HG02642 (cell line): ENCODE results near the gene CTPS2.
A peak's percentile ranks its signal among the peaks of the same experiment; 100 is the strongest.
"Not testable (repeated sequence)": the region's sequence is repeated elsewhere in the genome, so short reads cannot be mapped to it uniquely, and the experiment has no call there.

ENCODE experiments used
- ATAC-seq: cut with Tn5 transposase; IDR thresholded peaks from one replicate; pipeline ENCODE4 v1.9.1; 2021; ENCODE audit warnings: mild to moderate bottlenecking; ENCODE audit not compliant: unreplicated experiment, poor library complexity

The CTPS2 gene

DNA sequence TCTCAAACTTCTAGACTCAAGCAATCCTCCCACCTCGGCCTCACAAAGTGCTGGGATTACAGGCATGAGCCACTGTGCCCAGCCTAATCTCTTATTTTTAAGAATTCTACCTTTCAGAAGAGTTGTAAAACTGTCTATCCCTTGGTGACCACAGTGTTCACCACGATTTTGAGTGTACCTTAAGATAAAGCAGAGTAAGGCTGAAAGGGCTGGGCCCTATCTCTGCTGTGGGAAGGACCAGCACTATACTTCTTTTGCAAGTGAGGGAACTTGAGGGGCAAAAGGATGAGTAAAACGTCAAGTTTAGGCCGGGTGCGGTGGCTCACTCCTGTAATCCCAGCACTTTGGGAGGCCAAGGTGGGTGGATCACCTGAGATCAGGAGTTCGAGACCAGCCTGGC, 4.0 kb upstream of the CTPS2 start:
- ATAC-seq: not testable (repeated sequence)

DNA sequence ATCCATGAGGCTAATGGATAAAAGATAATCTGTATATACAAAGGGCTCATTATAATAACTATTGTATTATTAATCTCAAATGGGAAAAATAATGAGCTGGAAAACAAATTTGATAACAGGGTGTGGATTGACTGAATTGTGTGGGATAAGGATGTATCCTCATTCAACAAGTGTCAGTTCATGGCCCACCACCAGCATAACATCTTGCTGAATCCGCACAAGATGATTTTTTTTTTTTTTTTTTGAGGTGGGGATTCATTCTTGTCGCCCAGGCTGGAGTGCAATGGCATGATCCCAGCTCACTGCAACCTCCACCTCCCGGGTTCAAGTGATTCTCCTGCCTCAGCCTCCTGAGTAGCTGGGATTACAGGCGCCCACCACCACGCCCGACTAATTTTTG, 3.2 kb upstream of the CTPS2 start:
- ATAC-seq: not testable (repeated sequence)

DNA sequence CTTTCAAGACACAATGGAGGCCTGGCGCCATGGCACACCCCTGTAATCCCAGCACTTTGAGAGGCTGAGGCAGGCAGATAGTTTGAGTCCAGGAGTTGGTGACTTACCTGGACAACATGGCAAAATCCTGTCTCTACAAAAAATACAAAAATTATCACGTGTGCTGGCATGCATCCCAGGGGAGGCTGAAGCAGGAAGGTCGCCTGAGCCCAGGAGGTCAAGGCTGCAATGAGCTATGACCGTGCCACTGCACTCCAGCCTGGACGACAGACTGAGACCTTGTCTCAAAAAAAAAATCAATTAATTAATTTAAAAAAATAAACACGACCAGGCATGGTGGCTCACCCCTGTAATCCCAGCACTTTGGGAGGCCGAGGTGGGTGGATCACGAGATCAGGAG, 2.0 kb upstream of the CTPS2 start:
- ATAC-seq: no peak

DNA sequence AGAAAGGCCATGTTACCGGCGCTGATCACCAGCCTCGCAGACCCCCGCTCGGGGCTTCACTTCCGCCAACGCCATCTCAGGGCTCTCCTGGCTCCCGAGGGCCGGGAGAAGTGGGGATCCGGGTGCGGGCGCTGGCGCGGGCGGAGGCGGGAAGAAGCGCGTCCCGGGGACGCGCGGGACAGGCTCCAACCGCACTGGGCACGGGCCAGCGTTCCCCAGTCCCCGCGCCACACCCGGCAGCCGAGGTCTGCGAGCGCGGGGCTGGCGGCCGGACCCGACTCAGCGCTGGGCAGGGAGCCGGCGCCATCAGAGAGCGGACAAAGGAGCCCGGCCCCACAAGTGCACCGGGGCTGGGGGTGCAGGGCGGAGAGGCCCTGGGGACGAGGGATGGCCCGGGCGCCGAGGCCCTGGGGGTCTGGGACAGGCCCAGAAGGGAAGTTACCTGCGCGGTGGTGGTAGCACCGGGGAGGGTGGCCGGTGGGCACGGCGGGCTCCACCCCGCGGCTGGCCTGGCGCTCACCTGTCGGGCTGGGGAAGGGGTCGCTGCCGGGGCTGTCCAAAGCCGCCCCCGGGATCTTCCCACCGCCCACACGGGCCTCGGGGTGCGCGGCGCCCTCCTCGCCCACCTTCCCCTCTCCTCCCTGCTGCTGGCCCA, 449 bp downstream of the CTPS2 start:
- ATAC-seq: peak; percentile 48

DNA sequence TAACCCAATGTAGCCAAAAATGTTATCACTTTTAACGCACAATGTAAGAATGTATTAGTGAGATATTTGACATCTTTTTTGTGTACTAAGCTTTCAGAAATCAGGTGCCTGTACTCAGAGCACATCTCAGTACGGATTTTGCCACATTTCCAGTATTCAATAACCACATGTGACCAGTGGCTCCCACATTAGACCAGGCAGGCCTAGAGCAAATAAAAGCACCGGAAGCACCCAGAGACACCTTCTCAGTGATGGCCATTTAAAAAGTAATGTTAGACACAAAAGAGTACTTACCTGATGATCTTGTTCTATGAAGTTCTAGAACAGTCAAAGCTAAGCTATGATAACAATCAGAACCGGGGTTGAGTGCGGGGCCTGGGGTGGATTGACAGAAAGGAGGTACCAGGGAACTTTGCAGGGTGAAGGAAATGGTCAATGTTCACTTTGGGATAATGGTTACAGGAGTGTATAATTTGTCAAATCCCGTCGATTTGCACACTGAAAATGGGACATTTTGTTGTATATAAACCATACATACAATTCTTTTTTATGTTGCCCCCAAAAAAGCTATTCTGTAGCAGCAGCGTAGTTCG, 1.2 kb downstream of the CTPS2 start:
- ATAC-seq: no peak

DNA sequence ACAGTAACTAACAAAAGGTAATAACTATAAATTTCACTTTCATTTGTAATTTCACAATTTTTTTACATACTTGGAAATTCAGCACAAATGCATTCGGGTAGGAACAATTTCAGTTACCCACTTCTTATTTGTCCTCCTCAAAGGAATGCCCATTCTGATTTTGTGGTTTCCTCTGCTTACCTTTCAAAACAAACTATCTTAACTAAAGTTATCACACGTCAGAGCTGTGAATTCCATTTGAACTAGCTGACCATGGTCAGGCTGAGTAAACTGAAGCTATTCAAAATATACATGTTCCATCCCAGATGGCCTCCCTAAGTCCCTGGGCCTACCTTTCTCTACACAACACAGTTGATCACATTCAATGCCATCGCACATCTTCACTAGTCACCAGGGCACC, 4.5 kb downstream of the CTPS2 start:
- ATAC-seq: no peak

DNA sequence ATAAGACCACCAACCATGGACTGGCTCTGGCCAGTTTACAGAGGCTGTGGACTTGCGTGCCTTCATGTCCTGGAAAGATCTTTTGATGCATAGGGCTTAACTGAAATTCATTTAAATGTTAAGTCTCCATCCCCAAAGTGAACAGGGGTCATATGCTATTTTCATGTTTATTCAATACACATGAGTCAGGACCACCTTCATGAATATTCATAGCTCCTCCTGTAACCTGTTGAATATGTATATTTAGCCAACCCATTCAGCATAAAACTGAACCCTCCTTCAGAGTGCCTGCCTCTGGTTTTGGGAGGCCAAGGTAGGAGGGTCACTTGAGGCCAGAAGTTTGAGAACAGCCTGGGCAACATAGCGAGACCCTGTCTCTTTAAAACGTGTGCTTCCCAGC, 7.1 kb downstream of the CTPS2 start:
- ATAC-seq: no peak

DNA sequence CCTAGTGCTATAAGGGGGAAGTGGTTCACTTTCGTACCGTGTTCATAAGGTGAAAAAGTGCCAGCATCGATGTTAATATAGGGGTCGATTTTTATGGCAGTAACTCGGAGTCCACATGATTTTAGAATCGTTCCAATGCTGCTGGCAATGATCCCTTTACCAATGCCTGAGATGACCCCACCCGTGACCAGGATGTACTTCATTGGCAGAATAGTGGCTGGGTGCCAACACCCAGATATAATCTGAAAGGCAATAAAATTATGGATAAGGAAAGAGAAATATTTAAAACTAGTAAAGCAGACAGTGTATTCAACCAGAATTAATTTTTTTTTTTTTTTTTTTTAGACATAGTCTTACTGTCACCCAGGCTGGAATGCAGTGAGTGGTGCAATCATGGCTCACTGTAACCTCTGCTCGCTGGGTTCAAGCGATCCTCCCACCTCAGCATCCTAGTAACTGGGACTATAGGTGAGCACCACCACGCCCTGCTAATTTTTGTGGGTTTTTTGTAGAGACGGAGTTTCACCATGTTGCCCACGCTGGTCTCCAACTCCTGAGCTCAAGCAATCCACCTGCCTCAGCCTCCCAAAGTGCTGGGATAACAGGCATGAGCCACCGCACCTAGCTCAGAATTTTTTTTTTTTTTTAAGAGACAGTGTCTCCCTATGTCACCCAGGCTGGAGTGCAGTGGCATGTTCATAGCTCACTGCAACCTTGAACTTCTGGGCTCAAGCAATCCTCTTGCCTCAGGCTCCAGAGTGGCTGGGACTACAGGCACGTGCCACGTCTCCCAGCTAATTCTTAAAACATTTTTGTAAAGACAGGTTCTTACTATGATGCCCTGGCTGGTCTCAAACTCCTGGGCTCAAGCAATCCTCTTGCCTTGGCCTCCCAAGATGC, 9.5 kb downstream of the CTPS2 start:
- no peak for ATAC-seq

DNA sequence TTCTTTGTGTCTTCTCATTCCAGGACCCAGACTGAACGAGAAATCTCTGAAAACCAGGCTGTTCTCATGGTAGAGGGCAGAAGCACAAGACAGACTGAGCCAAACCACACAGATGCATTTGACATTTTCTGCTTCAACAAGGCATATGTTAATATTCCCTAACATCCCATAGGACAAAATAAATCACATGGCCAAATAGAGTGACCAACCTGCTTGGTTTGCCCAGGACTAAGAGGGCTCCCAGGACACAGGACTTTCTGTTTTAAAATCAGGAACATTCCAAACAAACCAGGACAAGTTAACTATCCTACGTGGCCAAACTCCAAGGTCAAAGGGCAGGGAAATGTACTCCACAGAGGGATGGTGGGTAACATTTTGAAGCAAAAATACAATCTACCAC, 11.7 kb downstream of the CTPS2 start:
- ATAC-seq: no peak

DNA sequence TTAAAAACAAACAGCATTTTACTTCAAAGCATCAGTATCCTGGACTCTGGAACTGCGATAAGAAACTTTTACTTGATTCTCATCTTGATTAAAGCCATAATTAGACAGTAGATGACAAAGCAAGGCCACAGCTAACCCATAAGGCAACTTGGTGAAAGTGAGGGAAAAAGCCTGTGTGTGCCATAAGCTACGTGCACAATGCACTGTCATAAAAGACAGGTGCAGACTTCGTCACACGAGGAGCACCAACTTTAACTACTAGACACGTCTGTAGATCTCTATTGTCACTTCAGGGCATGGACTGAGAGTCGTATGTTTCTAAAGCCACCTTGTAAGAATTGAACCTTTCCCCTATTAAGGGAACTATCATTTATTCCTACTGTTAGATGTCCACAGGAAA, 13.1 kb downstream of the CTPS2 start:
- no peak for ATAC-seq

DNA sequence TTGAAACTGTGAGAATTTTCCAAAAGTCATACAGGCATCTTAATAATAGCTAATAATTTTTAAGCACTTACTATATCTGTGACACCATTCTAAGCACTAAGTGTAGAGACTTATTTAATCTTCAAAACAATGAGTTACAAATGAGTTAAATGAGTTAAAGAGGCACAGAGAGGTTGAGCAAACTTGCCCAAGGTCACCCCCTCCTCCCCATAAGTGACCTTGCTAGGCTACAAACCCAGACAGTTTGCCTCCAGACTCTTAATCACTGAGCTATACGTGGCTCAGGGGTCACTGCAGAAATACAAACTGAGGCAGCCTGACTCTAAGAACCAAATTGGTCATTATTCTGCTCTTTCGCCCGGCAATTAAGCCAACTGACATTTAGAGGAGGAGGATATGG, 15.5 kb downstream of the CTPS2 start:
- no peak for ATAC-seq

DNA sequence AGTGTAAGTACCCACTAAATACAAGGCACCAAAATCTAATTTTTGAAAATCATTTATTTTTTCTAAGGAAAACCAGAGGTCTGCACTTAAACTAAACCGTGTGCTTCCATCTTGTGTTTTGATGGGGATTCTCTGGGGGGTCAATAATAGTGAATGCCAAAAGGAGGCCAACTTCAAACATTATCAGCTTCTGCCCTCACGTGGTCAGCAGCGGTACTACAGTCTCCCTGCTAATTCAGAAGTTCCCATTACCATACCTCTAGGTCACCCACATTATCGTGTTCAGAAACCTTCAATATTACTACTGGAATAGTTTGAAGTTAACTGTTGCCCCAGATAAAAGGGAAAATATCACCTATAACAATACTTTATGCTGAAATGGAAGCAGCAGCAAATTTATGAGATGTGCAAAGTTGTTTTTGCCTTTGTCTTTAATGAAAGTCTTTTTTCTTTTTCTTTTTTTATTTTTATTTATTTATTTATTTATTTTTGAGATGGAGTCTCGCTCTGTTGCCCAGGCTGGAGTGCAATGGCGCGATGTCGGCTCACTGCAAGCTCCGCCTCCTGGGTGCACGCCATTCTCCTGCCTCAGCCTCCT, 17.3 kb downstream of the CTPS2 start:
- peak; percentile 57 for ATAC-seq

DNA sequence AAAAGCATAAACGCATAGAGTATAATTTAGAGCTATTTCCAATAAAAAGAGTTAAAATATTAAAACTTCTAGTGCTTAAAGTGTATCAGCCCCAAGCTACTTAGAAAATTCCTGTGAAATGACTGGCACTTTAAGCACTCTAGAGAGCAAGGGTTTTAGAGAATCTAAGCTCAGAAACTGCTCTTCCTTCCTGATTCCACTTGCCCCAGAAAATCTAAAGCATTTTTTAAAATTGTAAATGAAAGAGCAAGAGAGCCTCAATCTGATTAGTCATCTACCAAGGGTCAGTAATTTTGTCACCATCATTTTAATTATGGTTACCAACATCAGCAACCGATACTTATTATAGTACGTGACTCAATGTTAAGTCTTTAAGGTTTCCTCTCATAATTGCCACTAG, 25.0 kb downstream of the CTPS2 start:
- no peak for ATAC-seq

DNA sequence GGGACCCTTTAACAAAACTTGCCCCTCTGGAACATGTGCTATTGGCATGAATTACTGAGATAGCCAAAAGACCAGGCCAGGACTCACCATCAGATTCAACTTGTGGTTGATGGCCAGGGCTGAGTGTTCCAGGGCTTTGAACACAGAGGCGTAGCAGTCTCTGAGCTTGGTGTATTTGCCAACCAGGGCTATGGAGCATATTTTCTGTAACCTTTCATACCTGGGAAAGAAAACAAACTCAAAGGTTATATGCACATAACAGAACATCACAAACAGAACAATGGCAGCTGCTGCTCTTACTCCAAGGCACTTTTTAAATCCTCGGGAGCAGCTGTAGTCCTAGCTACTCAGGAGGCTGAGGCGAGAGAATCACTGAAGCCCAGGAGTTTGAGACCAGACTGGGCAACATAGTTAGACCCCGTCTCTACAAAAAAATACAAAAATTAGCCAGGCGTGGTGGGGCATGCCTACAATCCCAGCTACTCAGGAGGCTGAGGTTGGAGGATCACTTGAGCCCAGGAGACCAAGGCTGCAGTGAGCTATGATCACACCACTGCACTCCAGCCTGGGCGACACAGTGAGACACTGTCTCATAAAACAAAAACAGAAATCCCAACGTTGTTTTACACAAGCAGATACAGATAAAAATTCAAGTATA, 29.3 kb downstream of the CTPS2 start:
- ATAC-seq: no peak

DNA sequence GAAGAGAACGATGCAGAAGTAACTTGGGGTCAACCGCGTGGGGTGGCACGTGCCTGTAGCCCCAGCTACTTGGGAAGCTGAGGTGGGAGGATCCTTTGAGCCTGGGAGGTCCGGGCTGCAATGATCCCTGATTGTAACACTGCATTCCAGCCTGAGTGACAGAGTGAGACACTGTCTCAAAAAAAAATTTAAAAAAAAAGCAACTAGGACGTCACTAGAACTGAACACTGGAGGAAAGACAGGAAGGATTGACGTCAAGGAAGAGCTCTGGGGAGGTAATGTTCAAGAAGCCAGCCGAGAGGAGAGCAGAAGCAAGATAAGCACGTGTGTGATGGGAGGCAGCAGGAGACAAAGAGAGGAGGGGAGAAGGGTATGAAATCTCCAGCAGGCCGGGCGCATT, 33.8 kb downstream of the CTPS2 start:
- ATAC-seq: no peak

DNA sequence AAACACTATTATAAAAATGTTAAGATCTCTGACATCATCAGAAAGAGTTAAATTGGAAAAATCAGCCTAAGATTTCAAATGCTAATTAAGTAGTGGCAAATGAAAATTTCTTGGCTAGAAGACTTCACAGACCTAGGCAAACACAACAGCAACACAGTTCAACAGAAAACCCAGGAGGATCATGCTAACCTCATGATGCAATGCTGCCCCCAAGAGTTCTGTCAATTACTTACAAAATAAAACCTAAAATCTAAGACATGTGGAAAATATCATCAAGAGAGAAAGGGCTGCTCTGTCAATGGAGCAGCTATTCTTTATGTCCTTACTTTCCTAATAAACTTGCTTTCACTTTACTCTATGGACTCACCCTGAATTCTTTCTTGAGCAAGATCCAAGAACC, 41.5 kb downstream of the CTPS2 start:
- ATAC-seq: no peak

DNA sequence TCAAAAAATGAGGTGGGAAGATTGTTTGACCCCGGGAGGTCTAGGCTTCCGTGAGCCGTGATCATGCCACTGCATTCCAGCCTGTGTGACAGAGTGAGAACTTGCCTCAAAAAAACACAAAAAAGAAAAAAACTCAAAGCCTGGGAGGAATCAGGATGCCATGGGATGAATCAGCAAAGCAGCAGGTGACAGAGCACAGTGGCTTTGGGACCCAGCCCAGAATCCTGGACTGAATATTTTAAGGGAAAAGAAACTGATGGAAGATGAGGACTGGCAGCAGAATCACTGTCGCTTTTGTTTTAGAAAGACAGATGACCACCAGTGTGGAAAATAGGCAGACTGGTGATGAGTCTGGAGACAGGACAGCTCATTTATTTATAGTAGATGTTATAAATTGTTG, 45.9 kb downstream of the CTPS2 start:
- no peak for ATAC-seq

DNA sequence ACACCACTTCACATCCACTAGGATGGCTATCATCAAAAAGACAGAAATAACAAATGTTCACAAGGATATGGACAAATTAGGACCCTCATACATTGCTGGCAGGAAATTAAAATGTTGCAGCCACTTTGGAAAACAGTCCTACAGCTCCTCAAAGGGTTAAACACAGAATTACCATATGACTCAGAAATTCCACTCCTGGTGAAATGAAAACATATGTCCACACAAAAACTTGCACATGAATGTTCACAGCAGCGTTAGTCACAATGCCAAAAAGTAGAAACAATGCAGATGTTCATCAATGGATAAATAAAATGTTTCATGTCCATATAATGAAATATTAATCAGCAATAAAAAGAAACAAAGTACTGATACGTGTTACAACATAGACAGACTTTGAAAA, 47.4 kb downstream of the CTPS2 start:
- ATAC-seq: no peak

DNA sequence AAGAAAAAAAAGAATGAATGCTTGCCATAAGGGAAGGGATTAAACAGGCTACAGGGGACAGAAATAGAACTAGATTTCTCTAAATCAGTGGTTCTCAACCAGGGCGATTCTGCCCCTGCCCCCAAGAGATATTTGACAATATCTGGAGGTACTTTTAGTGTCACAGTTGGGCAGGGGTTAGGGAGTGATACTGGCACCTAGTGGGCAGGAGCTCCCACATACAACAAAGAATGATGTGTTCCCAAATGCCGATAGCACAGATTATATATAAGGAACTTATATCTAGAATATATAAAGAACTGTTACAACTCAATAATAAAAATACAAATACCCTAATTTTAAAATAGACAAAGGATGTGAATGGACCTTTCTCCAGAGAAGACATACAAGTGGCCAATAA, 47.8 kb downstream of the CTPS2 start:
- no peak for ATAC-seq

DNA sequence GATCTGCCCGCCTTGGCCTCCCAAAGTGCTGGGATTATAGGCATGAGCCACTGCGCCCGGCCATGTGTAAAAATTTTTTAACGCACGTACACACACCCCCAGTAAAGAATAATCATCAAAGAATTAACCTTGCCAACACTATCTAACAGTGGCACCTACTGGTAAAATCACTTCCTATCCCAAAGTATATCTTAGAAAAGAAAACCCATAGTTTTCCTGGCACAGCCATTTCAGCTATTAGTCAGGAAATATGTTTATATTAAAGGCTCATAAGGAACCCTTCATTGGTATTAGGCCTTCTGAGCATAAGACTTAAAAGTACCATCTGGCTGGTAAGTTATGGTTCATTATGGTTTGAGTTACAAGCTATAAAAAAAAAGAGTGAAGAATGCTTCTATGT, 48.4 kb downstream of the CTPS2 start:
- no peak for ATAC-seq

DNA sequence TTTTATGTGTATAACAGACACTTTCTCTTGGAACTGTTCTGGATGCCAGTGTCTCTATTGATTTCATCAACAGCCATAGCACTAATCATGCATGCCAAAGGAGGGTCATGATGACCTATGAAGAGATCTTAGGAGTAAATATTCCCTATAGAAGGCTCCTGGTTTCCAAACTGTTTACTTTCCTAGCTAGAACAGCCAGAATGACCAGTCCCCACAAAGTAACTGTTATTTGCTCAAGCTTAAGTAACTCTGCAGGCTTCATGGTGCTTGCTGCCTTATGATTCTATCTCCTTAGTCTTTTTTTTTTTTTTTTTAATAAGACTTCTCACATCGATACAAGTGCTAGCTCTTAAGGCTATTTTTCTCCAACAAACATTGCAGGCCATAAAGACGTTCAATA, 50.1 kb downstream of the CTPS2 start:
- ATAC-seq: no peak
